Fibroblast of skin of scalp (primary cell): ENCODE results near the gene RPLP2.

Source experiments
- DNase-seq: peaks from one replicate; pipeline ENCODE4 v3.0.0-alpha.2; 2013

RPLP2 gene

DNA sequence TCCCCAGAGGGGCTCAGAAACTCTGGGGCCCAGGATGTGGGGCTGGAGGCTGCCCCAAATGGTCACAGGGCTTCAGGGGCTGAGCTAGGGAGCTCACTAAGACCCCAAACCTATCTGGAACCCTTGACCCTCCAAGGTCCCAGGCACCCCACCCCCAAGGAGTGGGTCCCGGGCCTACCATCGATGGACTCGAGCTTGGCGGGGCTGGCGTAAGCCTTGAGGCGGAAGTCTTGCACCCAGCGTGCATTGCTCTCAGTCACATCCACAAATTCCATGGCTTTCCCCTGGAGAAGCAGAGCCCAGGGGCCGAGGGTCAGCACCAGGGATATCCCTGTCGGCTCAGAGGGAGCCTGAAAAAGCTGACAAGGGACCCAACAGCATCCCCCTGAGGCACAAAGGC, 35.9 kb upstream of the RPLP2 start:
- no peak for DNase-seq

- DNase-seq: no peak
These were observed 34.7 kb upstream of the RPLP2 start for GRCh38 chr11:774873-775592.

- DNase-seq: no peak
These were observed 33.6 kb upstream of the RPLP2 start for GRCh38 chr11:776263-776560.

DNA sequence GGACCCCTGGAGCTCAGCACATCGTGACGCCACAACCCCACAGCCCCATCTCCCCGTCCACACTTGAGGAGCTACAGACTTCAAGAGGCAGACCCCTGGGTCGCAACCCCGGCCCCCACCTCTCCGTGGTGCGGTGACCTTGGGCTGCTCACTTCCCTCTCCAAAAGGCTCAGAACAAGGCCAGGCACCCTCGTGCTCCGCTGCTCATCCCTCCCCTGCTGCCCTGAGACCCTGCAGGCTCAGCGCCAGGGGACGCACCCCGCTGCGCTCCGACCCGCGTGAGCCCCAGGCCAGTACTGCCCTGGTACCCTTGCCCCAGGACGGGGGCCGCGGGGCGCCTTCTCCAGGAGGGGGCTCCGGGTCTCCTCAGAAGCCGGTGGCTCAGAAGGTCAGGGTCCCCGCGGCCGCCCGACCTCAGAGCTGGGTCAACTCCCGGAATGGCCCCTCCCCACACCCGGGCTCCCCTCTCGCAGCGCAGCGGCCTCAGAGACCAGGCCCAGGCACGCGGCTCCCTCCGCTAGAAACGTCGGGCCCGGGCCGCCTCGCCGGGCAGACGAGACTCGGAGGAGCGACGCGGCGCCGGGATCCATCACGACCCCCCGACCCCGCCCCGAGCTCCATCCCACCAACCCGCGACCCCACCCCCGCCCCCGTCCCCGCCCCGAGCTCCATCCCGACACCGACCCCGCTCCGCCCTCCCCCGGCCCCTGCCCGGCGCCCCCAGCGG, 33.0 kb upstream of the RPLP2 start:
- DNase-seq: peak; percentile 28

GRCh38 chr11:777288-778255, 32.2 kb upstream of the RPLP2 start, which contains the start of gene GATD1:
Gene GATD1 (minus strand): TSS chr11:777487. CDS start chr11:777462, 25 bp downstream.
- DNase-seq: peak; percentile 88

GRCh38 chr11:778976-779954, 30.5 kb upstream of the RPLP2 start:
- no peak for DNase-seq

DNA sequence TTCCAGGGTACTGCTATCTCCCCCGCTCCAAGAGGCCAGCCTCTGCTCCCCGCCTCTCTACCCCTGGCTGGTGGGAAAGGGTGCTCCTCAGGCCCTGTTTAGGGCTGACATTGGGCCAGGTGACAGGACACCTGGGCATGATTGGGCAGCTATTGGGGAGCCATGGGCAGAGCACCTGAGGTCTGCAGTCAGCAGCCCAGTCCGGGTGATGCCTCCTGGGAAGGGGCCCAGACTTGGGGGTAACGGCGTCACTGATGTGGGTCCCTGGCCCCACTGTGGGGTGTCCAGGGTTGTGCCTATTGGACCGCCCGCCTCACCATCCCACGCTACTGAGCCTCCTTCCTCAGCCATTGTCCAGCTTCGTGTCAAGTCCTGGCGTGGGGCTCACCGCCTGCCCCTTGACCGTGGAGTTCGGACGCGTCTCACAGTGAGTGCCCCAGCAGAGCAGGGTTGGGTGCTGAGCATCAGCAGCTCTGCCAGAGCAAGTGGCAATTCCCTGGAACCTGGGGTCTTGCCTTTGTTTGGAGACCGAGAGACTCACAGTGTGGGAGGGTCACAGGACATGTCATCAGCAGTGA, 29.7 kb upstream of the RPLP2 start:
- no peak for DNase-seq

- no peak for DNase-seq
These were observed 27.2 kb upstream of the RPLP2 start for GRCh38 chr11:782264-783174.

DNA sequence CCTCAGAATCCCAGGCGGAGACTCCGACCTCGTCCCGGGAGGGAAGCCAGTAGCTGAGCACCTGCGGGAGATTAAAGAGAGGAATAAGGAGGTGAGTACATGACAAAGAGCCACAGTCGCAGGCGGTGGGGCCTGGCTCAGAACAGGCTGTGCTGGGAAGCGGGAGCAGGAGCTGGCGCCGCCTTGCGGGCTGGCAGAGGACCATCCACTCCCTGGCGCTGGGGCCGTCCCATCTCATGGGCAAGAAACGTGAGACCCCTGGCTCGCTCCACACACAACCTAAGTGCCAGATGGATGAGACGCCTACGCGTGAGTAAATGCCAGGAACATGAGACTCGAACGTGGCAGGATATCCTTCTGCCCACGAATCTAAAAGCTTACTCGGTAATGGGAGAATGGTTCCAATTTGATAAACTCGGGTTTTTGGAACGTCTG, 26.2 kb upstream of the RPLP2 start:
- peak; percentile 81 for DNase-seq

DNA sequence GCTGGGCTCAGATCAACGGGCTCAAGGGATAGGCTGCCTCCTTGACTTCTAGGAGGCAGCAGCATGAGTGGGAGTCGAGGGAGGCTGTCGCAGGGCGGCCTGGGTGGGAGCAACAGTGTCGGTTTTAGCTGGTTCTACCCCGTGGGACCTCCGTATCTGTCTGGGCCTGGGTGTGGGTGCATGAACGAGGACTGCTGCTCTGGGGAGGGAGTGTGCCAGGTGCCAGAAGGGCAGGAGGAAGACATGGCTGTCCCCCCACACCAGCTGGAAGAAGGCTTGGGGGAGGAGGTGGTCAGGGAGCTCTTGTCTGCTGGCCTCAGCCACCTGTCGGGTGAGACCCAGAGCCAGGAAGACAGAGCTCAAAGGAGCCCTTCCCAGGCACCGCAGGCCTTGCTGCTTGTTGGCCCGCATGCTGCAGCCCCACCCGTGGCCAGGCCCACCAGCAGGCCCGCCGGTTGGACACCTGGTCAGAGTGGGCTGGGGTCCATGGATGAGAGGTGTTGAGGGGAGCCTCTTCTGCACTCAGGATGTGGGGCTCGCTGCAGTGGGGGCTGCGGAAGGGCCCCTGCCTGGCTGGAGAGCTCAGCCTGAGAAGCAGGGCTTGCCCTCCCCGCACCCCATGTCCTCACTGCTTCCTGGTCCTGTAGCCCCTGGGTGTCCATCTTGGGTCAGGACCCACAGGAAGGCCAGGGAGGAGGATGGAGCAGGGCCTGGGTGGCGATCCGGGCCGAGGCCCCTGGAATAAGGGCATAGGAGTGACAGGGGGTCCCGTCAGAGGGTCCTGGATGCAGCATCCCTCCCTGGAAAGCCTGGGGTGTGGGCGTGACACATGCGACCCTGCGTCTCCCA, 23.3 kb upstream of the RPLP2 start:
- DNase-seq: no peak

- DNase-seq: no peak
These were observed 22.6 kb upstream of the RPLP2 start for GRCh38 chr11:787084-787675.

GRCh38 chr11:788009-788640, 21.6 kb upstream of the RPLP2 start:
- no peak for DNase-seq

DNA sequence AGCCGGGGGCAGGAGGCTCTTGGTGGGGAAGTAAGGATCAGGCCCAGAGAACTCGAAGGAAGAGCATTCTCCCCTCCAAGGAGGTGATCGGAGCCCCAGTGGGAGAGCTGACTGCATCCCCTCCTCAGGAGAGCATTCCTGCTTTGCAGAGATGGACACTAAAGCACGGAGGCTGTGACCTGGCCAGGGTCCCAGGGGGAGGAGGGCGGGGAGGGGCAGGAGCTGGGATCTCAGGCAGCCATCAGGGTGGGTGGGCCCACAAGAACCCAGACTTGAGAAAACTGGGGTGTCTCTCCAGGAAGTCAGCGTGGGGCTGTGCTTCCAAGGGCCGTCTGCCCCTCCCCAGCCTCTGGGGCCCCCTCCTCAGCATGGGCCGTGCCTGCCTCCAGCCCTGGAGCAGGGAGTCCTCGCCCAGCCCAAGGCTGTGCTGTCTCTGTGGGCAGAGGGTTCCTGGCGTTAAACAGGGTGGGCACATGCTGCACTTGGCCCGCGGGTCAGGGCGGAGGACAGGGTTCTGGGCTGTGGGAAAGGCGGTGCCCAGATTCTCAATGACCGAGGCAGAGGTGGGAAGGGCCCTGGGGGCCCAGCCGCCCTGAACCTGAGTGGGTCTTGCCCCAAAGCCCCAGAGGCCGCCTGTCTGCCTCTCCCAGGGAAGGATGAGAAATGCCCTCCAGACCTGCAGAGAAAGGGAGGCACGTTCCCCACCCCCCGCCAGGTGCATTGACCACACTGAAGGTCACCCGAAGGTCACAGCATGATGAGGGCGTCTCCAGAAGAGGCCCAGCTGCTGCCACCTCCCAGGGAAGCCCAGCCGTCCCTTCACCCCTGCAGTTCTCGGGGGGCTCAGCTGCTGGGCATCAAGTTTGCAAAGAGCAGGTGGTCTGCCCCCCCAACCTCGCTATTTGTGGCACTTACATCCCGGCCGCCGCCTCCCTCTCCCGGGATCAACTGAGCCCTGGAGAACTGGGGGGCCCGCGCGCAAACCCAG, 20.5 kb upstream of the RPLP2 start:
- DNase-seq: no peak

GRCh38 chr11:789943-790342, 19.8 kb upstream of the RPLP2 start, which contains the start of gene CEND1:
Gene CEND1 (minus strand): TSS chr11:790090. CDS start chr11:788576, 1,514 bp downstream.
- peak; percentile 53 for DNase-seq

- no peak for DNase-seq
These were observed 18.8 kb upstream of the RPLP2 start for GRCh38 chr11:790721-791564.
